ENCODE results near the gene DMTF1.
"Not testable (repeated sequence)": the region's sequence is repeated elsewhere in the genome, so short reads cannot be mapped to it uniquely, and the experiment has no call there.

Gene DMTF1

DNA sequence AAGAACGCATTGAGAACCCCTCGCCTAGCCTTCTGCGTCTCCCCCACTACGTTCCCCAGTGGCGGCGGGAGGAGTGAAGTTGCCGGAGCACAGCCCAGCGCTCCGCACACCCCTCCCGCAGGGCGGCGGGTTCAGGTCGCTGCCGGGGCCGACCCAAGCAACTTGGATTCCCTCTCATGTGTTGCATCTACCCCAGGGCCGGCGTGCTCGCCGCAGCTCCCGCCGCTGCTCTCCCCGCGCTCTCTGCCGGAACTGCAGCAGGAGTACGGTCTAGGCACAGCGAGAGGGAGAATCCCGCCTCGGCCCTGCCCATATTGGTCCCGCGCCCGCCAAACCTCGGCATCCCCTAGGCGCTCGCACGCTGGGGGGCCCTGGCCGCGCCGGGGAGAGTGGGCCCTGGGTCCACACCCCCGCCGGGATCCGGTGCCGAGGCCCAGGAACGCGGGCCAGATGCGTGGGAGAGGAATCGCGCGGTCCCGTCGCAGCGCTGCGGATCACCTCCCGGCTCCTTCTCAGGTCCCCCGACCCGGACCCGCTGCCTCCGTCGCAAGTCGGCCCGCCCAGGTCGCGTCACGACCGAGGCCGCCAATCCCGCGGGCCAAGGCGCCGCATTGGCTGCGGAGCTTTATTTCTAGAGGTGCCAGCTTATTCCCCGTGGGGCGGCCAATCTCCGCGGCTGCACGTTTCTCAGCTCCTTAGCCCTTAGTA, 67.9 kb downstream of the DMTF1 start:
- H3K27ac ChIP-seq = peak overlapping the region; percentile 76 to 98 (median 96)
- TF ChIP-seq Cebpa-rat (IDR thresholded peaks at IDR 0.05) = no peak
- H3K9ac ChIP-seq = peak overlapping the region; percentile 91 to 98 (median 97)
- peak overlapping the region; percentile 74 to 99 (median 97) for H3K4me2 ChIP-seq
- H3K36me3 ChIP-seq = peaks cover 0 to 16% (median 3%) of the 10 kb centered on the region in 11 experiments; a peak in 4 of 22 replicates
- no peaks in the 10 kb centered on the region for H3K9me3 ChIP-seq (replicated peaks in 1 of 11)
- peaks cover 33 to 42% (median 39%) of the 10 kb centered on the region in 10 experiments for H3K4me1 ChIP-seq
- H3K4me3 ChIP-seq = peak overlapping the region; percentile 85 to 97 (median 94)
- H3K27me3 ChIP-seq = no peaks in the 10 kb centered on the region
- peaks cover 3 to 41% (median 22%) of the 10 kb centered on the region in 11 experiments; a peak in 14 of 22 replicates for H4K20me1 ChIP-seq

DNA sequence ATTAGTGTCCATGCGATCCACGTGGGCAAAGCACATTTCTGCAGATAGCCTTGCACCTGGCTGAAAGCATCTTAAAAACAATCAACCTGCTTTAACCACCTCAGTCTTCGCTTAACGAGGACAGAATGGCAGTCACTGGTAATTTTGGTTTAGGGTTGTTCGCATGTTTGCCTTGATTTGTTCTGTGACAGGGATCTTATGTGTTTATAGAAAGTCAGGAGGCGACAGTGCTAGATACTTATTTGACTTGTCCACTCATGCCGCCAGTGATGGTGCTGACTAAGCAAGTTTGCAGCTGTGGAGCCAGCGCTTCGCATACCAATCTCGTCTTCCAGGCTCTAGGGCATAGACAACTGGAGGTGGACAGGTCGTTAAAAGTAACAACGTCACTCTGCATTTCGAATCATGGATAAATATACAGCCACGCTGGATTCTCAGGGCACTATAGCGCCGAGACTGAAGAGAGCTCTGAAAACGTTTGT, 68.5 kb downstream of the DMTF1 start:
- Histone ChIP-seq H3K4me1 (peaks cover 27 to 36% (median 33%) of the 10 kb centered on the region in 10 experiments), H3K9ac (peak overlapping the region in 9 of 11 experiments; percentile 94 to 98 (median 97); a peak in 15 of 22 replicates), H3K36me3 (peaks cover 0 to 10% (median under 1%) of the 10 kb centered on the region in 11 experiments; a peak in 3 of 22 replicates), H3K9me3 (replicated peaks in 1 of 11) (no peaks in the 10 kb centered on the region), H3K4me2 (peak overlapping the region; percentile 74 to 99 (median 97)), H3K4me3 (peak overlapping the region; percentile 85 to 97 (median 94)), H4K20me1 (peaks cover 3 to 37% (median 17%) of the 10 kb centered on the region in 11 experiments; a peak in 13 of 22 replicates), H3K27ac (peak overlapping the region in 9 of 11 experiments; percentile 95 to 98 (median 97); a peak in 9 of 22 replicates), H3K27me3 (no peaks in the 10 kb centered on the region)
- TF ChIP-seq Cebpa-rat (IDR thresholded peaks at IDR 0.05) = no peak

DNA sequence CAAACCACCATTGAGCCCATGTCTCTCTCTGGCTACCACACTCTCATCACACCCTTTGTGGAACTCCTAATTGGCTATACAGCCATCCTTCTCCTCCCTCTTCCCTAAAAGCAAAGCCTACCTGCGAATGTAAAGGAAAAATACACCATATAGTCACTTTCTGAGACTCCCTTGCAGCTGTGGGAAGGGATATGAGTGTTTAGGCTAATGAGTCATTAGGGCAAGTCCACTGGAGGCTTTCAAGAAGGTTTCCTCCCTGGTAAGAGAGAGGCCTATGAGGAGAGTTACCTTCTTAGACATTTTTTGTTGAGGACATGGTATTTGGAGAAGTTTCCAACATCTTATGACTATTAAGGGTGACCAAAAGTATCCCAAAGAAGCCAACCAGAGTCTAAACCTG, 71.4 kb downstream of the DMTF1 start:
- Histone ChIP-seq H3K9ac (no peak overlapping the region), H3K4me1 (peaks cover 0 to 8% (median 7%) of the 10 kb centered on the region in 10 experiments; a peak in 15 of 20 replicates), H3K9me3 (replicated peaks in 1 of 11) (no peaks in the 10 kb centered on the region), H3K27me3 (no peaks in the 10 kb centered on the region), H3K4me2 (no peak overlapping the region), H3K27ac (no peak overlapping the region), H4K20me1 (peaks cover 0 to 8% (median 0%) of the 10 kb centered on the region in 11 experiments; a peak in 3 of 22 replicates), H3K36me3 (no peaks in the 10 kb centered on the region), H3K4me3 (no peak overlapping the region)
- TF ChIP-seq Cebpa-rat (IDR thresholded peaks at IDR 0.05) = no peak

DNA sequence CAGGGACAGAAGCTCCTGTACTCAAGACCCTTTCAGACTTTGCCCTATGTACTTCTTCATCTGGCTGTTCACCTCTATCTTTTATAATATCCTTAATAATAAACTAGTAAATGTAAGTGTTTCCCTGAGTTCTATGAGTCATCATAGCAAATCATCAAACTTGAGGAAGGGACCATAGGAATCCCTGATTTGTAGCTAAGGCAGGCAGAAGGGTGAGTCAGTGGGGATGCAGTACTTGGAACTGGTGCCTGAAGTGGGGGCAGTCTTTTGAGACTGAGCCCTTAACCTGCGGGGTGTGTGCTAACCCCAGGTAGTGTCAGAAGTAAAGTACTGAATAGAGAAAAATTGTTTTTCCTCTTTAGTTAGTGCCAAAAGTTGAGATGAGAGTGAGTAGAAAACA, 73.4 kb downstream of the DMTF1 start:
- Histone ChIP-seq H3K4me1 (peaks cover 0 to 6% (median 5%) of the 10 kb centered on the region in 10 experiments; a peak in 15 of 20 replicates), H3K36me3 (no peaks in the 10 kb centered on the region), H3K9me3 (replicated peaks in 1 of 11) (peaks cover 6 to 12% (median 8%) of the 10 kb centered on the region in 11 experiments; a peak in 20 of 22 replicates), H3K27ac (no peak overlapping the region), H3K27me3 (no peaks in the 10 kb centered on the region), H4K20me1 (no peaks in the 10 kb centered on the region), H3K4me2 (no peak overlapping the region), H3K9ac (no peak overlapping the region), H3K4me3 (no peak overlapping the region)
- TF ChIP-seq Cebpa-rat (IDR thresholded peaks at IDR 0.05) = no peak

DNA sequence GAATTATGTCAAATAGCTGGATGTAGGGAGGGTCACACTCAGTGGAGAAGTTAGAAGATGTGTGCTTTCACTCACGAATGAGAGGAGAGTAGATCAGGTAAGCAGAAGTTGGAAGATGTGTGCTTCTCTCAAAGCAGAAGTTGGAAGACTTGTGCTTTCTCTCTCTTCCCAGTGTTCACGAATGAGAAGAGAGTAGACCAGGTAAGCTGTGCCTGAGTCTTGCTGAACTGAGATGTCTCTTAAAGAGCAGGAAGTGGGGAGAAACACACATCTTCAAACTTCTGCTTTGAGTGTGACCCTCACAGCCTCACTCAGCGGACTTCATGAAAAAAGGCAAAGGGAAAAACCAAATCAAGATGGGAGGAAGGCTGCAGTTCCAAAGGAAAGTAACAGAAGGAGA, 74.2 kb downstream of the DMTF1 start:
- no peak overlapping the region for H3K9ac ChIP-seq
- H3K27me3 ChIP-seq = no peaks in the 10 kb centered on the region
- no peak for TF ChIP-seq Cebpa-rat (IDR thresholded peaks at IDR 0.05)
- H3K9me3 ChIP-seq (replicated peaks in 1 of 11) = peaks cover 14 to 19% (median 15%) of the 10 kb centered on the region in 11 experiments; a peak in 21 of 22 replicates
- H3K4me1 ChIP-seq = no peaks in the 10 kb centered on the region
- H3K4me3 ChIP-seq = no peak overlapping the region
- no peaks in the 10 kb centered on the region for H4K20me1 ChIP-seq
- no peaks in the 10 kb centered on the region for H3K36me3 ChIP-seq
- H3K27ac ChIP-seq = no peak overlapping the region
- no peak overlapping the region for H3K4me2 ChIP-seq

- H3K9me3 ChIP-seq (replicated peaks in 1 of 11) = peaks cover 14 to 19% (median 15%) of the 10 kb centered on the region in 11 experiments; a peak in 21 of 22 replicates
- H3K27me3 ChIP-seq = no peaks in the 10 kb centered on the region
- no peak overlapping the region for H3K27ac ChIP-seq
- no peaks in the 10 kb centered on the region for H3K36me3 ChIP-seq
- H3K4me3 ChIP-seq = no peak overlapping the region
- H4K20me1 ChIP-seq = no peaks in the 10 kb centered on the region
- no peaks in the 10 kb centered on the region for H3K4me1 ChIP-seq
- H3K9ac ChIP-seq = no peak overlapping the region
- TF ChIP-seq Cebpa-rat (IDR thresholded peaks at IDR 0.05) = no peak
- no peak overlapping the region for H3K4me2 ChIP-seq
These were observed 79.0 kb downstream of the DMTF1 start for GRCh38 chr7:87231258-87231657.

- Histone ChIP-seq H3K9ac (no peak overlapping the region), H3K9me3 (replicated peaks in 1 of 11) (peaks cover 14 to 19% (median 15%) of the 10 kb centered on the region in 11 experiments; a peak in 21 of 22 replicates), H3K4me3 (no peak overlapping the region), H4K20me1 (no peaks in the 10 kb centered on the region), H3K27ac (no peak overlapping the region), H3K4me2 (no peak overlapping the region), H3K4me1 (no peaks in the 10 kb centered on the region), H3K36me3 (no peaks in the 10 kb centered on the region), H3K27me3 (no peaks in the 10 kb centered on the region)
- TF ChIP-seq Cebpa-rat (IDR thresholded peaks at IDR 0.05) = no peak
These were observed 79.5 kb downstream of the DMTF1 start for GRCh38 chr7:87231711-87232110.

DNA sequence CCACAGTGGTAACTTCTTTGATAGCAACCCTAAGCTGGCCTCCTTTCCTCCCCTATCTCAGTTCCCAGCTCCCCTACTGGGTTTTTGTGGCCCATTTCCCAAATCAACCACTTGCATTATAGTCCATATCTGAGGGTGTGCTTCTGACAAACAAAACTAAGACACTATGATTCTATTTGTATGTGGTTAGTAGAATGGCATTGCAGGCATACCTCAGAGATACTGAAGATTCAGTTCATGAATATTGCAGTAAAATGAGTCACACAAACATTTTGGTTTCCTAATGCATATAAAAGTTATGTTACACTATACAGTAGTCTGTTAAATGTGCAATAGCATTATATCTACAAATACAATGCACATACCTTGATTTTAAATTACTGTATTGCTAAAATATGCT, 82.7 kb downstream of the DMTF1 start:
- no peak overlapping the region for H3K9ac ChIP-seq
- H3K27me3 ChIP-seq = no peaks in the 10 kb centered on the region
- no peak overlapping the region for H3K4me3 ChIP-seq
- H3K4me2 ChIP-seq = no peak overlapping the region
- H3K4me1 ChIP-seq = no peaks in the 10 kb centered on the region
- H3K36me3 ChIP-seq = no peaks in the 10 kb centered on the region
- no peaks in the 10 kb centered on the region for H4K20me1 ChIP-seq
- H3K27ac ChIP-seq = no peak overlapping the region
- peaks cover 14 to 16% (median 14%) of the 10 kb centered on the region in 11 experiments; a peak in 21 of 22 replicates for H3K9me3 ChIP-seq (replicated peaks in 1 of 11)
- no peak for TF ChIP-seq Cebpa-rat (IDR thresholded peaks at IDR 0.05)

GRCh38 chr7:87238464-87239051, 86.3 kb downstream of the DMTF1 start:
- not testable (repeated sequence) for H3K27ac ChIP-seq; H3K4me1 ChIP-seq; H3K9ac ChIP-seq; H3K4me3 ChIP-seq; H3K4me2 ChIP-seq; H3K27me3 ChIP-seq; H4K20me1 ChIP-seq; H3K9me3 ChIP-seq (replicated peaks in 1 of 11); H3K36me3 ChIP-seq

GRCh38 chr7:87245671-87246070, 93.4 kb downstream of the DMTF1 start:
- not testable (repeated sequence) for H3K4me2 ChIP-seq, H3K36me3 ChIP-seq, H3K4me1 ChIP-seq, H3K9ac ChIP-seq, H4K20me1 ChIP-seq, H3K27ac ChIP-seq, H3K27me3 ChIP-seq
- Histone ChIP-seq H3K9me3 (replicated peaks in 1 of 11) (peaks cover 25 to 34% (median 31%) of the 10 kb centered on the region in 11 experiments), H3K4me3 (0 out of 20 replicates have a peak overlapping the region, but pooled peaks of 2 of the 10 experiments have one; percentile 10 to 24)

Measured in BLaER1 treated with 17β-estradiol and CSF1 and Interleukin-3, amounts not matched to agents 10 nM and 100 nM (cell line).